ENCODE results near the gene ENTPD2.

GRCh38 chr9:137001857-137002645, 51.8 kb downstream of the ENTPD2 start:
- TF ChIP-seq SP1 (IDR thresholded peaks at IDR 0.05) (no peak), ZNF384 (IDR thresholded peaks at IDR 0.05) (no peak), NFRKB (IDR thresholded peaks at IDR 0.05) (no peak), BHLHE40 (IDR thresholded peaks at IDR 0.05; ENCODE audit: borderline replicate concordance) (no peak), SUZ12 (IDR thresholded peaks at IDR 0.05) (no peak), ARNT (IDR thresholded peaks at IDR 0.05) (no peak), FOXM1 (IDR thresholded peaks at IDR 0.05; ENCODE audit: borderline replicate concordance) (no peak), TARDBP (IDR thresholded peaks at IDR 0.05) (no peak), CTBP1 (IDR thresholded peaks at IDR 0.05; ENCODE audit: borderline replicate concordance) (no peak)

Data from HEK293T (cell line).